Sigmoid colon (tissue), 7 donors: ENCODE results near the gene MPP1. TPM values are rescaled to one million over a fixed set of nuclear protein-coding genes. Genes with fewer than 3 reads are reported as not detected.

Experiments used
- DNase-seq: peaks from one replicate; pipeline ENCODE4 v3.0.0-alpha.2; 2019
- H3K27ac ChIP-seq, 4 donors: fragments of 200-600 bp; sonication (generic); one replicate each; pipeline ENCODE4 v1.5.1; 2016 to 2019; ENCODE audit warnings: mild to moderate bottlenecking in 1 of 4
- H3K27me3 ChIP-seq, 3 donors: fragments of 200-600 bp; sonication (generic); one replicate each; pipeline ENCODE4 v1.5.1; 2019; ENCODE audit warnings: mild to moderate bottlenecking in 1 of 3
- H3K36me3 ChIP-seq, 4 donors: fragments of 200-600 bp; sonication (generic); one replicate each; pipeline ENCODE4 v1.5.1; 2016 to 2019
- H3K4me1 ChIP-seq, 4 donors: fragments of 200-600 bp; sonication (generic); one replicate each; pipeline ENCODE4 v1.5.1; 2017 to 2019
- H3K4me3 ChIP-seq, 4 donors: fragments of 200-600 bp; sonication (generic); one replicate each; pipeline ENCODE4 v1.5.1; 2017 to 2019; ENCODE audit warnings: mild to moderate bottlenecking in 2 of 4, moderate library complexity in 1 of 4
- H3K9me3 ChIP-seq, 4 donors: fragments of 200-600 bp in 3 of 4; sonication (generic) in 3 of 4; one replicate each; pipeline versions ENCODE4 v1.5.1 to v1.6.1; 2013 to 2019
- CTCF ChIP-seq, 4 experiments: fragments of 450-650 bp in 3 of 4; fragments of 200-600 bp in 1 of 4; IDR thresholded peaks; one replicate each; pipeline ENCODE4 v1.5.1; 2016 to 2019; ENCODE audit warnings: antibody characterized with exemption in 4 of 4, mild to moderate bottlenecking in 3 of 4, moderate library complexity in 2 of 4
- EP300 ChIP-seq, 4 donors: sonication (generic); formaldehyde crosslinking; IDR thresholded peaks; one replicate each; pipeline ENCODE4 v1.6.1; 2017; ENCODE audit warnings: antibody characterized with exemption in 4 of 4
- POLR2A ChIP-seq, 2 donors: fragments of 450-650 bp; IDR thresholded peaks; one replicate each; pipeline ENCODE4 v1.6.1; 2016; ENCODE audit warnings: antibody characterized with exemption in 2 of 2, mild to moderate bottlenecking in 2 of 2, moderate library complexity in 2 of 2
- POLR2AphosphoS5 ChIP-seq, 4 donors: sonication (generic); formaldehyde crosslinking; IDR thresholded peaks; one replicate each; pipeline ENCODE4 v1.6.1; 2017; ENCODE audit warnings: antibody characterized with exemption in 4 of 4
- WGBS, 2 donors: extraction: QIAGEN DNeasy Blood & Tissue Kit; methylation state at CpG; one replicate each; pipeline ENCODE4 v1.1.7; 2013; 5-methylcytosine and 5-hydroxymethylcytosine counted together
- intact Hi-C: fragments of 100-400 bp; cut with DNase I; formaldehyde crosslinking; loops from one replicate; pipeline ENCODE4 v1.15.1; 2023
- polyA plus RNA-seq, 3 donors: library from polyadenylated mRNA; stranded (reverse); fragments of 200-250 nt; gene quantifications; one replicate each; pipeline ENCODE4 v1.2.3, GENCODE V29; 2013
- total RNA-seq, 4 donors: library from RNA; depleted of rRNA; stranded (reverse); fragments of >200 nt; gene quantifications; one replicate each; pipeline ENCODE4 v1.1.0, GENCODE V29; 2016
- donor health status: healthy with polysubstance abuse.
- donor health status: Bipolar disorder and iron deficiency.
- donor health status: healthy.

MPP1 gene
- total and polyA plus RNA-seq, 7 donors, result 16.4 to 36.7 (median 27.2) TPM

- Histone ChIP-seq H3K36me3 (peaks cover 0 to 42% (median 12%) of the 10 kb centered on the region in 4 donors), H3K4me1 (no peaks in the 10 kb centered on the region), H3K27me3 (no peaks in the 10 kb centered on the region), H3K27ac (no peak overlapping the region), H3K4me3 (no peak overlapping the region), H3K9me3 (no peaks in the 10 kb centered on the region)
- intact Hi-C loops, result no loop called here
- no peak for DNase-seq
- 87 to 92% methylated on average over 4 of the region's 4 CpGs for WGBS, 2 donors
- TF ChIP-seq POLR2A (IDR thresholded peaks at IDR 0.05), result no peak
- TF ChIP-seq EP300 (IDR thresholded peaks at IDR 0.05), result no peak
- no peak for TF ChIP-seq CTCF (IDR thresholded peaks at IDR 0.05)
- no peak for TF ChIP-seq POLR2AphosphoS5 (IDR thresholded peaks at IDR 0.05)
Measured at GRCh38 chrX:154779261-154779660, 26.0 kb downstream of the MPP1 start.

- intact Hi-C loops, result no loop called here
- Histone ChIP-seq H3K27me3 (no peaks in the 10 kb centered on the region), H3K36me3 (peaks cover 0 to 53% (median 13%) of the 10 kb centered on the region in 4 donors), H3K27ac (no peak overlapping the region), H3K4me1 (no peaks in the 10 kb centered on the region), H3K4me3 (no peak overlapping the region), H3K9me3 (no peaks in the 10 kb centered on the region)
- TF ChIP-seq CTCF (IDR thresholded peaks at IDR 0.05) (no peak), POLR2AphosphoS5 (IDR thresholded peaks at IDR 0.05) (no peak), POLR2A (IDR thresholded peaks at IDR 0.05) (no peak), EP300 (IDR thresholded peaks at IDR 0.05) (no peak)
- 89 to 92% methylated on average over 2 of the region's 2 CpGs for WGBS, 2 donors
- no peak for DNase-seq
Measured at GRCh38 chrX:154776753-154777152, 28.5 kb downstream of the MPP1 start.

- TF ChIP-seq CTCF (IDR thresholded peaks at IDR 0.05), result no peak
- TF ChIP-seq EP300 (IDR thresholded peaks at IDR 0.05), result no peak
- no peak for TF ChIP-seq POLR2A (IDR thresholded peaks at IDR 0.05)
- TF ChIP-seq POLR2AphosphoS5 (IDR thresholded peaks at IDR 0.05), result no peak
- Histone ChIP-seq H3K36me3 (peaks cover 0 to 59% (median 13%) of the 10 kb centered on the region in 4 donors), H3K4me3 (no peak overlapping the region), H3K9me3 (no peaks in the 10 kb centered on the region), H3K27ac (no peak overlapping the region), H3K27me3 (no peaks in the 10 kb centered on the region), H3K4me1 (no peaks in the 10 kb centered on the region)
- 86 to 89% methylated on average over 15 of the region's 15 CpGs for WGBS, 2 donors
- DNase-seq, result no peak
- intact Hi-C loops, result no loop called here
Measured at GRCh38 chrX:154775419-154776349, 29.6 kb downstream of the MPP1 start.

GRCh38 chrX:154774622-154775021 is 30.7 kb downstream of the MPP1 start:
- Histone ChIP-seq H3K36me3 (peaks cover 0 to 66% (median 13%) of the 10 kb centered on the region in 4 donors), H3K4me3 (no peak overlapping the region), H3K9me3 (no peaks in the 10 kb centered on the region), H3K4me1 (no peaks in the 10 kb centered on the region), H3K27ac (no peak overlapping the region), H3K27me3 (no peaks in the 10 kb centered on the region)
- no peak for DNase-seq
- intact Hi-C loops, result no loop called here
- 86 to 88% methylated on average over 5 of the region's 5 CpGs for WGBS, 2 donors
- TF ChIP-seq EP300 (IDR thresholded peaks at IDR 0.05) (no peak), POLR2AphosphoS5 (IDR thresholded peaks at IDR 0.05) (no peak), CTCF (IDR thresholded peaks at IDR 0.05) (no peak), POLR2A (IDR thresholded peaks at IDR 0.05) (no peak)
